PC-9 (cell line): ENCODE data around the gene ELAC1.

Experiments used
- EZH2 ChIP-seq: fragments of 200-600 bp; sonication (generic); IDR thresholded peaks from 2 replicates; pipeline ENCODE4 v1.8.0; 2017; ENCODE audit warnings: antibody characterized with exemption, low read depth
- TF ChIP-seq, protein P1 (sequence below): fragments of 200-600 bp; sonication (generic); conservative IDR thresholded peaks from 2 replicates; pipeline ENCODE4 v1.6.1; 2017; ENCODE audit warnings: mixed run types, antibody characterized with exemption, mild to moderate bottlenecking, moderate library complexity

DNA sequence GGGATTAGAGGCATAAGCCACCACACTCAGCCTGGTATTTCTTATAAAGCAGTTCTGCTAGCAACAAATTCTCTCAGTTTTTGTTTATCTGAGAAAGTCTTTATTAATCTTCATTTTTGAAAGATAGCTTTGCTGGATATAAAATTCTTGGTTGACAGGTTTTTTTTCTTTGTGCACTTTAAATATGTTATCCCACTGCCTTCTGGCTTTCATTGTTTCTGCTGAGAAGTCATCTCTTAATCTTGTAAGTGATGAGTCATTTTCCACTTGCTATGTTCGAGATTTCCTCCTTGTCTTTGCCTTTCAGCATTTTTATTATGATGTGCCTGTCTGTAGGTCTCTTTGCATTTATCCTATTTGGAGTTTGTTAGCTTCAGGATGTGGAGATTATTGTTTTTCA lies 5.9 kb upstream of the ELAC1 start:
- TF ChIP-seq EZH2, result no peak
- TF ChIP-seq, protein P1, sequence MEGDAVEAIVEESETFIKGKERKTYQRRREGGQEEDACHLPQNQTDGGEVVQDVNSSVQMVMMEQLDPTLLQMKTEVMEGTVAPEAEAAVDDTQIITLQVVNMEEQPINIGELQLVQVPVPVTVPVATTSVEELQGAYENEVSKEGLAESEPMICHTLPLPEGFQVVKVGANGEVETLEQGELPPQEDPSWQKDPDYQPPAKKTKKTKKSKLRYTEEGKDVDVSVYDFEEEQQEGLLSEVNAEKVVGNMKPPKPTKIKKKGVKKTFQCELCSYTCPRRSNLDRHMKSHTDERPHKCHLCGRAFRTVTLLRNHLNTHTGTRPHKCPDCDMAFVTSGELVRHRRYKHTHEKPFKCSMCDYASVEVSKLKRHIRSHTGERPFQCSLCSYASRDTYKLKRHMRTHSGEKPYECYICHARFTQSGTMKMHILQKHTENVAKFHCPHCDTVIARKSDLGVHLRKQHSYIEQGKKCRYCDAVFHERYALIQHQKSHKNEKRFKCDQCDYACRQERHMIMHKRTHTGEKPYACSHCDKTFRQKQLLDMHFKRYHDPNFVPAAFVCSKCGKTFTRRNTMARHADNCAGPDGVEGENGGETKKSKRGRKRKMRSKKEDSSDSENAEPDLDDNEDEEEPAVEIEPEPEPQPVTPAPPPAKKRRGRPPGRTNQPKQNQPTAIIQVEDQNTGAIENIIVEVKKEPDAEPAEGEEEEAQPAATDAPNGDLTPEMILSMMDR, result no peak
